ENCODE data around the gene COL16A1. TPM values are rescaled to one million over a fixed set of nuclear protein-coding genes. Genes with fewer than 3 reads are reported as not detected.

COL16A1 gene
- total and polyA plus RNA-seq, 2 of the 13 experiments (the other 11 are each of a cell fraction or from before 2014, with no cell fraction given) = 4.3 to 12.2 TPM

DNA sequence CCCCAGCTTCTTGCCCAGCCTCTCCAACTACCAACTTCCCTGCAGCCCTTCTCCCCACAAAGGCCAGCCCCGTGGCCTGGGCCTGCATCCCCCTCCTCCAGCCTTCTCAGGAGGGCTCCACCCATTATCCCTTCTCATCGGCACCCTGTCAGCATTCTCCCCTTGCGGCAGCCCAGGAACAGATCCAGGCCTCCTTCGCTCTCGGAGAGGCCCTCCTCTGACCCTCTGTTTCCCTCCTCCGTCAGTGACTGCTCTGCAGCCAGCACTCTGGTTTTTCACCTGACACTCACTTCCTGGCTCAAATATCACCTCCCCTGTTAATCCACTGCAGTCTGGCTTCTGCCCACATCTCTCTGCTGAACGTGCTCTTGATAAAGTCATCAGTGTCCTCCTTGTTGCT is 42.9 kb upstream of the COL16A1 start:
- FAIRE-seq = no peak
- TF ChIP-seq RNF2 (conservative IDR thresholded peaks at IDR 0.05; ENCODE audit: low read depth) (no peak), ZNF225 (CRISPR knock-in tag; IDR thresholded peaks at IDR 0.05) (no peak), ZNF879 (CRISPR knock-in tag; IDR thresholded peaks at IDR 0.05) (no peak), RFX3 (CRISPR knock-in tag; IDR thresholded peaks at IDR 0.05) (no peak), ZNF792 (CRISPR knock-in tag; IDR thresholded peaks at IDR 0.05) (no peak), ZNF329 (CRISPR knock-in tag; IDR thresholded peaks at IDR 0.05; ENCODE audit: low read depth) (no peak), ZBTB1 (CRISPR knock-in tag; IDR thresholded peaks at IDR 0.05; ENCODE audit: borderline replicate concordance) (no peak), REPIN1 (CRISPR knock-in tag; IDR thresholded peaks at IDR 0.05; ENCODE audit: borderline replicate concordance, low read depth) (no peak), ZFP36L1 (CRISPR knock-in tag; IDR thresholded peaks at IDR 0.05) (no peak)
- TF ChIP-seq, protein P1, sequence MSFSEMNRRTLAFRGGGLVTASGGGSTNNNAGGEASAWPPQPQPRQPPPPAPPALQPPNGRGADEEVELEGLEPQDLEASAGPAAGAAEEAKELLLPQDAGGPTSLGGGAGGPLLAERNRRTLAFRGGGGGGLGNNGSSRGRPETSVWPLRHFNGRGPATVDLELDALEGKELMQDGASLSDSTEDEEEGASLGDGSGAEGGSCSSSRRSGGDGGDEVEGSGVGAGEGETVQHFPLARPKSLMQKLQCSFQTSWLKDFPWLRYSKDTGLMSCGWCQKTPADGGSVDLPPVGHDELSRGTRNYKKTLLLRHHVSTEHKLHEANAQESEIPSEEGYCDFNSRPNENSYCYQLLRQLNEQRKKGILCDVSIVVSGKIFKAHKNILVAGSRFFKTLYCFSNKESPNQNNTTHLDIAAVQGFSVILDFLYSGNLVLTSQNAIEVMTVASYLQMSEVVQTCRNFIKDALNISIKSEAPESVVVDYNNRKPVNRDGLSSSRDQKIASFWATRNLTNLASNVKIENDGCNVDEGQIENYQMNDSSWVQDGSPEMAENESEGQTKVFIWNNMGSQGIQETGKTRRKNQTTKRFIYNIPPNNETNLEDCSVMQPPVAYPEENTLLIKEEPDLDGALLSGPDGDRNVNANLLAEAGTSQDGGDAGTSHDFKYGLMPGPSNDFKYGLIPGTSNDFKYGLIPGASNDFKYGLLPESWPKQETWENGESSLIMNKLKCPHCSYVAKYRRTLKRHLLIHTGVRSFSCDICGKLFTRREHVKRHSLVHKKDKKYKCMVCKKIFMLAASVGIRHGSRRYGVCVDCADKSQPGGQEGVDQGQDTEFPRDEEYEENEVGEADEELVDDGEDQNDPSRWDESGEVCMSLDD (CRISPR knock-in tag; IDR thresholded peaks at IDR 0.05; ENCODE audit: borderline replicate concordance) = no peak
- intact Hi-C loops (cut with micrococcal nuclease; ENCODE audit: unreplicated experiment) = no loop called here
- DNase-seq (ENCODE audit: low spot score) = no peak
- Histone ChIP-seq H3K9ac (ENCODE audit: insufficient read depth, low read depth, low read length) (no peak overlapping the region), H3K4me1 (ENCODE audit: insufficient read depth, low read length) (0 out of 2 replicates have a peak, but pooled peaks cover under 1% of the 10 kb centered on the region), H3K36me3 (replicated peaks in 1 of 2; ENCODE audit: control insufficient read depth in 1 of 2, insufficient read depth in 2 of 2, low read length in 2 of 2) (no peaks in the 10 kb centered on the region), H3K79me2 (ENCODE audit: insufficient read depth, low read length) (no peaks in the 10 kb centered on the region), H3K27ac (ENCODE audit: extremely low read length, insufficient read depth, low read length) (no peak overlapping the region), H3K27me3 (ENCODE audit: control insufficient read depth in 1 of 2, insufficient read depth in 2 of 2, low read length in 2 of 2) (peaks cover 0 to 45% of the 10 kb centered on the region in 2 experiments; a peak in 3 of 5 replicates), H4K20me1 (ENCODE audit: insufficient read depth, low read length) (no peaks in the 10 kb centered on the region), H3K9me3 (ENCODE audit: low read length) (no peaks in the 10 kb centered on the region), H3K4me3 (replicated peaks in 1 of 3; ENCODE audit: insufficient read depth in 1 of 3, low read depth in 2 of 3, low read length in 3 of 3) (no peak overlapping the region), H2AFZ (ENCODE audit: low read length) (no peak overlapping the region), H3K4me2 (ENCODE audit: low read depth, low read length) (no peak overlapping the region)
- in situ Hi-C loops (cut with HindIII; ENCODE audit: extremely low pct_ligation_motif_present, low pct_unique_long_range_greater_than_20kb) = no loop called here
- 35% methylated on average over 7 of the region's 7 CpGs for WGBS (ENCODE audit: low lambda C conversion rate)
- ChIA-PET POLR2A (interaction anchor here (1.7 kb wide), 1 partner anchor 14 kb away, joined by 5 read pairs; no protein-coding TSS in a partner anchor), CTCF (ENCODE audit: low intra/inter-chr PET ratio, low total read pairs) (interaction anchor here (2.3 kb wide), 1 partner anchor 83 kb away, joined by 15 read pairs; no protein-coding TSS in a partner anchor)
- BruUV-seq (replicated peaks) = no TSS peak
- no peak for ATAC-seq
